NCI-H1930 (cell line): ENCODE data around the gene NFIB.

Experiments
- DNase-seq, 2 experiments: peaks; one replicate each; lab custom pipeline; 2025; lab: John Stamatoyannopoulos, UW

The NFIB gene

DNA sequence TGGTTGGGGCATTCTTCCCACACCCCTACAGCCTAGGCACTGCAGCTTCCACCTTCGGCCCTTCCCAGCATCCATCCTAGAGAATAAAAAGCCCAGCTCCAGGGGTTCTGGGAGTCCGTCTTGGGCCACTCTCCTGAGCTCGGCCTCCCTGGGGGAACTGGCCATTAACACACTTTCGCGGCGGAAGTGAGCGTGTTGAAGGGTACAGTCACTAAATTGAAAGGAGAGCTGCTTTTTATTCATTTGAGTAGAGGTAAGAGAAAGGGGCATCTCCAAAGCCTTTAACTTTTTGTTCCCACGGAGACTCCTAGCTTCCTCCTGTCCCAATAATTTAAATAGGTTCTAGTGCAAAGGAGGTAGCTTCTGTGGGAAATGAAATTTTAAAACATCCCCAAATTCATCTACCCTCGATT lies 31.0 kb upstream of the NFIB start:
- DNase-seq, result no peak

GRCh38 chr9:14344053-14344524 lies 30.1 kb upstream of the NFIB start:
- peak in 1 of 2 experiments; percentile 16 for DNase-seq

DNA sequence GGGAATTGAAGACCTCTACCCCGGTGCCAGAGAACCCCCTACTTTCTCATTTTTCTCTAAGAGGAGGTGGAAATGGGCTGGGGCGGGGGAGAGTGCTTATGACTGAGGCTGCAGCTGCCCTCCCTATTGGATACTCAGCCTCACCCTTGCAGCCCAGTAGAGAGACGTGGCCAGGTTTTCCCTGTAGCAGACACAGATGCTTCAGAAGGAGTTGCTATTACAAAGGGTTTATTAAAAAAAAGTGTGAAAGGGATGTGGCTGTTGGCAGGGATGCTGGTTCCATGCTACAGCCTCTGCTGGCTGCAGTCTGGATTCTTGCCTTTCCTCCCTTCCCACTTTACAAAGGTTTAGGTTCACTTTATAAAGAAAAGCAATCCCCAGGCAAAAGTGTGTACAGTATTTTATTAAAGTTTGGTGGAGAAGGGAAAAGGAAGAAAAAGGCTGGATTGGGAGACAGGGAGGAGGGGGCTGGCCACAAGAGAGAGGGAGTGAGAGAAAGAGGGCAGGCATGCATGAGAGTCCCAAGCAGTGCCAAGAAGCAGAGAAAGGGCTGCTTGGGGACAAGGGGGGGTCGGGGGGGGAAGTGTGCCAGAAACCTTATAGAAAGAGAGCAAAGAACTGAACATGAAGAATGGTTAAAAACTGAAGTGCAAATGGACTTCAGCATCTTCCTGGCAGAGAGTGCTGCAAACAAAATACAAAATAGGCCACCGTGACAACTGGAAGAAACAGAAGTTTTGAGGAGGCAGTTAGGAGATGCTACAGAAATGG lies 29.5 kb upstream of the NFIB start:
- no peak for DNase-seq

DNA sequence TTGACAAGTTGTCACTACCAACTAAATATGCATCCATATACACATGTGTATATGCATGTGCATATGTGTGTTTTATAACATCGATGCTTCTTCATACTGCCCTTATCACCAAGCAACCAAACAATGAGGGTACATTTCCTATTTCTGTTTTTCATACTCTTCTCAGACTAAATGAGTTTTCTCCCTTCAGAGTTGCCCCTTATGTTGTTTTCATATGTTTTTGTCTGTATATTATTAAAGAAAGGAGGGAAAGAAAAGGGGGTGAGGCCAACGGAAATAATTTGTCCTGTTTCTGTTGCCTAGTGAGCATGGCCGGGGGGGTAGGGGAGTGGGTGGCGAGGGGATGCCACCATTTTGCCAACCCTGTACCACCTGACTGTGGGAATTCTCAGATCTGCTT lies 28.8 kb upstream of the NFIB start:
- no peak for DNase-seq

DNA sequence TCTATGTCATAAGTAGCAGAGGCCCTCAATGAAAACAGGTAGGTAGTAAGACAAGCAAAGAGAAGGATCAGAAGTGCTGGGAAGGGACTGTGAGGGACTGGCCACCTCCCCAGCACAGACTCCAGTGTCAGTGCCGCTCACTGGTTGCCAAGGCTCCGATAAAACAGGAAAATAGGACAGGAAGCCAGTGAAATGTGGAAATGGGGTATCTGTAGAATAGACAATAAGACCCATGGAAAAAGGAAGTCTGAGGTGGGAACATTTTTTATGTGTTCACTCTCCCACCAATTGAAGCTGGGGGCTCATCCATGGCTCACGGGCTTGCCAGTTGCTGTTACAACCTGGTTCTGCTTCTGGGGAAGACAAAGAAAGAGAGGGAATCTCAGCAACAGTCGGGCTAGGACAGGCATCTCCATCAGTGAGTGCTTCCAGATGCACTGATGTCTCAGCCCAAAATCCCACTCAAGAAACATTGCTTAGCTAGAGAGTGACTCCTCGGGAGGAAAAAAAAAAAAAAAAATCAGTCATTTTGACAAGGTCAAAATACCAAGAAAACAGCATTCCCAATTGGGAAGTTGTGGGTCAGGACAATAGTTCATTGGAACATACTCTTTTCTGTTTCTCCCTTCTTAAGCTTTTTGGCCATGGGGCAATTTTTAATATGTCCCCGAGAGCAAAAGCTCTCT lies 27.6 kb upstream of the NFIB start:
- no peak for DNase-seq

GRCh38 chr9:14340994-14341393 lies 27.1 kb upstream of the NFIB start:
- no peak for DNase-seq

- DNase-seq, result no peak
Observed at GRCh38 chr9:14340219-14340873, 26.4 kb upstream of the NFIB start.

- no peak for DNase-seq
Observed at GRCh38 chr9:14339746-14340145, 25.8 kb upstream of the NFIB start.

DNA sequence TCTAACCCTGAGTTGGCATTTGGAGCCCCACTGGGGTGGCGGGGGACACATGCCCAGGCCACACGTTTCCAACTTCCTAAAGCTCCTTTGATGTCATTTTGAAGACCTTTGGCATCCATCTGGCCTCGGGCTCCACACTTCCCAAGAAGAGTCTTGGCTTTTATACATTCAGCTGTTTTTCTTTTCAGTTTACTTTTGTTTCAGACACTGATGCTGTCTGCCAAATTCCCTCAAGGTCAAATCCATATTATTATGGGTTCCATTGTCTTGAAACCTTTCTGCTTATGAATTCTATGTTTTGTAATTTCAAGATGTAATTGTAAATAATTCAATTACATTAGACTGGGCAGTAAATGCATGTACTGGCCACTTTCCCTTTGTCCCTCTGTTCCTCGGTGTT lies 23.7 kb upstream of the NFIB start:
- no peak for DNase-seq

DNA sequence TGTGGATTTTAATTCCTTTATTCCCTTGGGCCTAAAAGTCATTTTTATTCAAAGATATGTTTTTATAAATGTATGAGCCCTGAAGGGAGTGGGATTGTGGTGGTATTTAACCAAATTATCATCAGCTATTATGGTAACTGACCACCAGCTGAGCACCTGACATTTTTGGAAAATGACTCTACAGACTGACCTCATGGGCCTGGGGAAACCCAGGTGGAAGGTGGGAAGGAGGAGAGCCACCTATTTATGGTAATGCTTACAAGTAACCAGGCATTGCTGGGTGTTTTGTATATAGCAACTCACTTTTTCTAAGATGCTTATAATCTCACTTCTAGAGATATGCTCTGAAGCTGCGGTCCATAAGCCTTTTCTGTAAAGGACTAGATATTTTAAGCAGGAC lies 22.3 kb upstream of the NFIB start:
- no peak for DNase-seq

DNA sequence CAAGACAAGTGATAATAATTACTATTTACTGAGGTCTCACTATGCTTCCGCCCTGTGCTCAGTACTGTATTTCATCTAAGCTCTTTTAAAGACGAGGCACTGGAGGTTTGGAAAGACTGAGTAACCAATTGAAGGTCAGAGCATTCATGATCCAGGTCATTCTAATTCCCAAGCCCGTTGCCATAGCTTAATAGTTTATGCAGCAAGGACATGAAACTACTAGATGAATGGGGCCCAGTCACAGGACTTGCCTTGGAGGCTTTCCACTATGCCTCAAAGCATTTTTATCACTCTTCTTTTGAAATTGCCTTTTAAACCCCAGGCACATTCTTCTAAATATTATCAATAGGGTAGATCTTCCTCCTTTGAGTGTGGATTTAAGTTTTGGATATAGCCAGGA lies 17.2 kb upstream of the NFIB start:
- no peak for DNase-seq

DNA sequence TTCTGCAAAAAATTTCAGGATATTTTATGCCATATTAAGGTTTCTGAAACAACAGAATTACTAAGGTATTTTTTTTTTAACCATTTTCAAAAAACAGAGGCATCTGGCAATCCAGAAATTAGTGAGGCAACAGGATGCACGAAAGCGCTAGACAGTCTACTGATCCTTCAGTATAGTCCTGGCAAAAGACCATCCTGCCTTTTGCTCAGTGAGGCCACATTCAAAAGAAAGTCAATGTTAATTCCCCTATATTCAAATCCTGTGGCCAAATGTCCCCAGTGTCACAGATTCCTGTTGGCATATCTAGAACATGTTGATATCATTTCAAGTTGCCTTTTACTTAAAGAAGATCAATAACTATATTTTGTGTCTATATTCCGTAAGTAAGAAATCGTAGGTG lies 13.1 kb upstream of the NFIB start:
- peak; percentile 49 to 57 for DNase-seq

DNA sequence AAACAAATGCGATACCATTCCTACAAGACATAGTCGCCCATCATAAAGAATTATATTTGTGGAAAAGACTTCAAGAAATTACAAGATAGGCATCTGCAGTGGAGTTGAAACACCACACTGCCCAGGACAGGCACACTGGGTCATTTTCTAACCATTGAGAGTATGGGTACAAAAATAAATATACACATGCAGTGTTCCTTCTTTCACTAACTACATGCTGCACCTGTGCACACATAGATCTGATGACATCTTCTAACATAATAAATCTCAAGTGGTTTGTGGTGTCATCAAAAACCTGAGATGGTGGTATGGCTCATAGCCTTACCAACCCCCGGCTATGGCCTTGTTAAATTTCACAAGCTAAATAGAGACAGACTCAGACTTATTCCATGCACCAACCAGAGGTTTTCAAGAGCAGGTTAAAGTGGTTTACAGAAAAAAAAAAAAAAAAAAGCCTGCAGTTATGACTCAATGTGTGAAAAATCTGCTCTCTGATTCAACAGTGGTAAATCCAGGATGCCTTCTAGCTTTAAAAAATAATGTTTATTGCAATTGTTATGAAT lies 12.4 kb upstream of the NFIB start:
- peak; percentile 96 to 97 for DNase-seq

- peak; percentile 40 to 81 for DNase-seq
Observed at GRCh38 chr9:14325147-14325546, 11.2 kb upstream of the NFIB start.

- no peak for DNase-seq
Observed at GRCh38 chr9:14323985-14324650, 10.2 kb upstream of the NFIB start.

- DNase-seq, result no peak
Observed at GRCh38 chr9:14323083-14323971, 9.4 kb upstream of the NFIB start.

- DNase-seq, result peak; percentile 89 to 93
Observed at GRCh38 chr9:14322211-14323082, 8.5 kb upstream of the NFIB start.

GRCh38 chr9:14321517-14322130 lies 7.7 kb upstream of the NFIB start:
- DNase-seq, result no peak
